HG03196 (cell line): Measurements from ENCODE around the gene MCCC1.
"Not testable (repeated sequence)": the region's sequence is repeated elsewhere in the genome, so short reads cannot be mapped to it uniquely, and the experiment has no call there.

Experiments used
- ATAC-seq: cut with Tn5 transposase; IDR thresholded peaks from one replicate; pipeline ENCODE4 v1.9.1; 2021; ENCODE audit not compliant: unreplicated experiment

Gene MCCC1

GRCh38 chr3:183106635-183107034 lies 7.3 kb upstream of the MCCC1 start:
- no peak for ATAC-seq

DNA sequence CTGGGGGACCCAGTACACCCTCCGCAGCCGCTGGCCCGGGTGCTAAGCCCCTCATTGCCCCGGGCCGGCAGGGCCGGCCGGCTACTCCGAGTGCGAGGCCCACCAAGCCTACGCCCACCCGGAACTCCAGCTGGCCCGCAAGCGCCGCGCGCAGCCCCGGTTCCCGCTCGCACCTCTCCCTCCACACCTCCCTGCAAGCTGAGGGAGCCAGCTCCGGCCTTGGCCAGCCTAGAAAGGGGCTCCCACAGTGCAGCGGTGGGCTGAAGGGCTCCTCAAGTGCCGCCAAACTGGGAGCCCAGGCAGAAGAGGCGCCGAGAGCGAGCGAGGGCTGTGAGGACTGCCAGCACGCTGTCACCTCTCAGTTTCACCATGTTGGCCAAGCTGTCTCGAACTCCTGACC lies 4.7 kb upstream of the MCCC1 start:
- not testable (repeated sequence) for ATAC-seq

DNA sequence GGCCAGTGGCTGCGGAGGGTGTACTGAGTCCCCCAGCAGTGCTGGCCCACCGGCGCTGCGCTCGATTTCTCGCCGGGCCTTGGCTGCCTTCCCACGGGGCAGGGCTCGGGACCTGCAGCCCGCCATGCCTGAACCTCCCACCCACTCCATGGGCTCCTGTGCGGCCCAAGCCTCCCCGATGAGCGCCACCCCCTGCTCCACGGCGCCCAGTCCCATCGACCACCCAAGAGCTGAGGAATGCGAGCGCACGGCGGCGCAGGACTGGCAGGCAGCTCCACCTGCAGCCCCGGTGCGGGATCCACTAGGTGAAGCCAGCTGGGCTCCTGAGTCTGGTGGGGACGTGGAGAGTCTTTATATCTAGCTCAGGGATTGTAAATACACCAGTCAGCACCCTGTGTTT lies 1.7 kb upstream of the MCCC1 start:
- ATAC-seq: not testable (repeated sequence)

- ATAC-seq: no peak
These were observed 1.1 kb upstream of the MCCC1 start for GRCh38 chr3:183100376-183100775.

DNA sequence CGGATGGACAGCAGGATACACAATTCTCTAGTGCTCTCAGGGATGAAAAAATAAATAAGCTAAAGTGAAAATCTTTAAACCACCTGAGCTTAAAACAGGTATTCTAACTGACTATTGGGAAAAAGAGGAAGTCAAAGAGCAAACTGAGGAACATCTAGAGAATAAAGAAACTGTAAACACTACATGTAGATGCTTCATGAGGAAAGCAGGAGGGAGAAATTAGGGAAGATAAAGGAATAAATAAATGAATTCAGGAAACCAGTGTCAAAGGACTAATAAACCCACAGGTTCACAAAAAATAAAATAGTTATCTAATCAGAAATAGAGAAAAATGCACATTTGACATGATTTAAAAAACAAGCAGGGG lies 525 bp upstream of the MCCC1 start:
- no peak for ATAC-seq

GRCh38 chr3:183098536-183099025 lies 715 bp downstream of the MCCC1 start:
- ATAC-seq: peak; percentile 7

DNA sequence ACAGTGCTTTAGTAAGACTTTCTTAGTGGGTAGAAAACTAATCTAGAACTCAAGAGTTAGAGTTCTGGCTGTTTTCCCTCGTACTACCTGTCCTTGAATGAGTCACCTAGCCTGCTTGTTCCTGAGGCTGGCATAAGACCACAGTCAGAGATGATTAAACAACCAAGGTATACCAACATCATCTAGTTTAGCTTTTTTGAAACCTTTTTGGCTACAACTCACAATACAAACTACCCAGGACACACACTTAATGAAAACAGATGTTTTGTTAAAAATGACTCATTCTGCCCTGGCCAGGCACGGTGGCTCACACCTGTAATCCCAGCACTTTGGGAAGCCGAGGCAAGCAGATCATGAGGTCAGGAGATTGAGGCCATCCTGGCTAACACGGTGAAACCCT lies 4.6 kb downstream of the MCCC1 start:
- no peak for ATAC-seq

- ATAC-seq: no peak
These were observed 7.0 kb downstream of the MCCC1 start for GRCh38 chr3:183092256-183092655.

DNA sequence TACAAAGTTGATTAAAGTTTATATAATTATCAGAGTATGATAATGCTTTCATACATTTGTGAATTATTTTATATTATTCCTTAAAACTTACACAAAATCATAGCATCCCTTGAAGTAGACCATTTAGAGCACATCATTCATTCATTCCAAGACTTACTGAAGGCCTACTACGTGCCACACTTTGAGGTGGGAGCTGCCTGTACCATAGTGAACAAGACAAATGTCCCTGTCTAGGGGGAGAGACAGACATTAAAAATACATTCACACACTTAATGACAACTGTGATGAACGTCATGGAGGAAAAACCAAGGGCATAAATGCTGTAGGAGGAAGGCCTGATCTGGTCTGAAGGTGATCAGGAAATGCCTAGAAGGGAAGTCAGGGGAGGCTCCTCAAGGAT lies 12.1 kb downstream of the MCCC1 start:
- no peak for ATAC-seq

- no peak for ATAC-seq
These were observed 13.5 kb downstream of the MCCC1 start for GRCh38 chr3:183085634-183086390.

DNA sequence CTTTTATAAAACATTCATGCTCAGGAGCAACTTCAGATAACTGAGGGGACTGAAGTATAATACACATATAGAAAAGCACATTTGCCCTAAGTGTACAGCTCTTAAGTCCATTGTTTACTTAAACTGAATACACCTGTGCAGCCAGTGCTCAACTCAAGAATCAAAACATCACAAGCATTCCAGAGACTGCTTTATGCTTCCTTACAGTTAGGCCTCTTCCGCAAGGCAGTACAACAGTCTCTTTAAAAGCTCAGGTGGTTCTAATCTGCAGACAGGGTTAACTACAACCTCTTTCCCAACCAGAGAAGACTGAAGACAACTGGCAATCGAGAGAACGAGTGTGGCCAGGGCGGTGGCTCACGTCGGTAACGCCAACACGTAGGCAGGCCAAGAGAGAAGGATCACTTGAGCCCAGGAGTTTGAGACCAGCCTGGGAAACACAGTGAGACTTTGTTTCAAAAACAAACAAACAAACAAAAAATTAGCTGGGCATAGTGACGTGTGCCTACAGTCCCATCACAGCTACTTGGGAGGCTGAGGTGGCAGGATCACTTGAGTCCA lies 16.9 kb downstream of the MCCC1 start:
- ATAC-seq: no peak

- no peak for ATAC-seq
These were observed 17.7 kb downstream of the MCCC1 start for GRCh38 chr3:183081459-183082183.

GRCh38 chr3:183080628-183081027 lies 18.7 kb downstream of the MCCC1 start:
- no peak for ATAC-seq

DNA sequence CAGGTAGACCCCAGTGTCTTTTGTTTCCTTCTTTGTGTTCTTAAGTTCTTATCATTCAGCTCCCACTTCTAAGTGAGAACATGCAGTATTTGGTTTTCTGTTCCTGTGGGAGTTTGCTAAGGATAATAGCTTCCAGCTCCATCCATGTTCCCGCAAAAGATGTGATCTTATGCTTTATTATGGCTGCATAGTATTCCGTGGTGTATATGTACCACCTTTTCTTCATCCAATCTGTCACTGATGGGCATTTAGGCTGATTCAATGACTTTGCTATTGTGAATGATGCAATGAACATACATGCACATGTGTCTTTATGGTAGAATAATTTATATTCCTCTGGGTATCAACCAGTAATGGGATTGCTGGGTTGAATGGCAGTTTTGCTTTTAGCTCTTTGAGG lies 24.4 kb downstream of the MCCC1 start:
- ATAC-seq: no peak

- ATAC-seq: no peak
These were observed 25.0 kb downstream of the MCCC1 start for GRCh38 chr3:183074261-183074660.

GRCh38 chr3:183073839-183074238 lies 25.5 kb downstream of the MCCC1 start:
- ATAC-seq: no peak

GRCh38 chr3:183070892-183071291 lies 28.4 kb downstream of the MCCC1 start:
- ATAC-seq: no peak

DNA sequence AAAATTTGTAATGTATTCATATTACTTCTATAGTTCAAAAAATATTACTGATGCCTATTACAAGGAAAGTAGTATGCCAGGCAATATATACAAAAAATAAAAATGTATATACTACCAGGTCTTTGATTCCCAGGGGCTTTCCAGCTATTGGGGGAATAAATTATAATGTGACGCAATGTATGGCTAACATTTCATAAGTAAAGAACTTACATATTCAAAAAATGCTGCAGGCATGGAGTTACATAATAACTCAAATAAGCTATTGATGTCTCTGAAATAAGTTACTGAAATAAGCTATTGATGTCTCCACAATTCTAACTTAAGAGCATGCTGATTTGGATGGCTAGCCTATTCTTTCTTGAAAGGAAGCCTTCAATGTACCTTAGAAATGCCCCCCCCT lies 30.2 kb downstream of the MCCC1 start:
- ATAC-seq: no peak

DNA sequence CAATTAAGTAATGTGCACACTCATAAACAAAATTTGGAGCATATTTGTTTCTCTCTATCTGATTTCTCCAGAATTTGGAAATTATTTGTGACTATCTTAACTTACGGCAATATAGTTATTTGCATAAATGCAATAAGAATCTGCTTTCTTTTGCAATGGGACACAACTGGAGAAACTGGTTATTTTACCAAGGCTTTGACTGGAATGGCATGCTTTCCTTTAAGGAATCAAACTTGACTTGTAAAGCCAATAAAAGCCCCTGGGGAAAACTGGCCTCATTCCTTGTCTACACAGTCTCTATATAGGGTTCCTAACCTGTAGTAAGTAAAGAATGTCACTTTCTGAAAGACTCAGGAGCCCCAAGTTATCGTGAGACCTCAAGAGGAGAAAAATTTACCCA lies 32.4 kb downstream of the MCCC1 start:
- not testable (repeated sequence) for ATAC-seq

- ATAC-seq: no peak
These were observed 34.8 kb downstream of the MCCC1 start for GRCh38 chr3:183064475-183064874.

DNA sequence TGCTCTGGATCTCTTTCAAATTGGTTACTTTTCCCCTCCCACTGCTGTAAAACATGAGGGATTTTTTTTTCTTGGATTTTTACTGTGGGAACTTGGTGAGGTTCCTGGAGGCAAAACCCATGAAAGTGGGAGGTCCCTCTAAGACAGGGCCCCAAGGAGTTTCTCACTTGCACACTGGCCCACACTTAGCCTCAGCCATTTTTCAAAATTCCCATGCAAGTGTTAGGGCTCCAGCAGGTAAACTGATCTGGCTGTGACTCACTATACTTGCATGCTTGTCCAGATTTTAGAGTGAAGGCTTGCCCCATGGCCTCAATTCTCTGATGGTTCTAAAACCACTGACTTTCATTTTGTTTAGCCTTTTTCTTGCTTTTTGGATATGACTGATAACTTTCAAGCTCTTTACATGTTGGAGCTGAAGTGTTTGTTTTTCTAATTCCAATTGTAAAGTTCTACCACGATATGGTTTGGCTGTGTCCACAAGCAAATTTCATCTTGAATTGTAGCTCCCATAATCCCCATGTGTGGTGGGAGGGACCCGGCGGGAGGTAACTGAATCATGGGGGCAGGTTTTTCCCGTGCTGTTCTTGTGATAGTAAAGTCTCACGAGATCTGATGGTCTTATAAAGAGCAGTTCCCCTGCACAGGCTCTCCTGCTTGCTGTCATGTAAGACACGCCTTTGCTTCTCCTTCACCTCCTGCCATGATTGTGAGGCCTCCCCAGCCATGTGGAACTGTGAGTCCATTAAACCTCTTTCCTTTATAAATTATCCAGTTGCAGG lies 37.7 kb downstream of the MCCC1 start:
- ATAC-seq: no peak
